ENCODE measurements around the gene RHCE. TPM values are rescaled to one million over a fixed set of nuclear protein-coding genes. Genes with fewer than 3 reads are reported as not detected.

RHCE gene
- total and polyA plus RNA-seq, 2 experiments from 2014 or later = 0.15 to 0.17 TPM

DNA sequence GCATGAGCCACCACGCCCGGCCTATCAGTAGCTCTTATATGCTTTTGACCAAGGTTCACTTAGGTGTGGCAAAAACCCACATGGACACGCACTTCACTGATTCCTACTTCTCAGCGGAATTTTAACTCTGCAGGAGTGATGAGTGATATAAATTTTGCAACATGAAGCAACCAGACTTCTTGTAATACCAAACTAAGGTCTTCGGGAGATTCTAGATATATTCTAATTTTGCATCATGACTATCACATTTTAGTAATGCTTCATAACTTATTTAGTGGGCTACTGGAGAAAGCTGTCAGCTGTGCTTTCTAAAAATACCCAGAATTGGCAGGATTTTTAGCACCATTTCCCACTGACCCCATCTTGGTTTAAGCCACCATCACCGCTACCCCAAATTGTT, 27.8 kb downstream of the RHCE start:
- no peaks in the 10 kb centered on the region for H3K36me3 Mint-ChIP-seq (ENCODE audit: low read depth)
- no peaks in the 10 kb centered on the region for H3K36me3 ChIP-seq (ENCODE audit: insufficient read depth)
- H3K4me2 ChIP-seq = no peak overlapping the region
- no peak overlapping the region for H3K4me3 Mint-ChIP-seq
- no peak for TF ChIP-seq CREB1 (CRISPR knock-in tag; IDR thresholded peaks at IDR 0.05; ENCODE audit: low read depth)
- no peak for TF ChIP-seq EZH2phosphoT487 (IDR thresholded peaks at IDR 0.05; ENCODE audit: unreplicated experiment)
- TF ChIP-seq, protein P1, sequence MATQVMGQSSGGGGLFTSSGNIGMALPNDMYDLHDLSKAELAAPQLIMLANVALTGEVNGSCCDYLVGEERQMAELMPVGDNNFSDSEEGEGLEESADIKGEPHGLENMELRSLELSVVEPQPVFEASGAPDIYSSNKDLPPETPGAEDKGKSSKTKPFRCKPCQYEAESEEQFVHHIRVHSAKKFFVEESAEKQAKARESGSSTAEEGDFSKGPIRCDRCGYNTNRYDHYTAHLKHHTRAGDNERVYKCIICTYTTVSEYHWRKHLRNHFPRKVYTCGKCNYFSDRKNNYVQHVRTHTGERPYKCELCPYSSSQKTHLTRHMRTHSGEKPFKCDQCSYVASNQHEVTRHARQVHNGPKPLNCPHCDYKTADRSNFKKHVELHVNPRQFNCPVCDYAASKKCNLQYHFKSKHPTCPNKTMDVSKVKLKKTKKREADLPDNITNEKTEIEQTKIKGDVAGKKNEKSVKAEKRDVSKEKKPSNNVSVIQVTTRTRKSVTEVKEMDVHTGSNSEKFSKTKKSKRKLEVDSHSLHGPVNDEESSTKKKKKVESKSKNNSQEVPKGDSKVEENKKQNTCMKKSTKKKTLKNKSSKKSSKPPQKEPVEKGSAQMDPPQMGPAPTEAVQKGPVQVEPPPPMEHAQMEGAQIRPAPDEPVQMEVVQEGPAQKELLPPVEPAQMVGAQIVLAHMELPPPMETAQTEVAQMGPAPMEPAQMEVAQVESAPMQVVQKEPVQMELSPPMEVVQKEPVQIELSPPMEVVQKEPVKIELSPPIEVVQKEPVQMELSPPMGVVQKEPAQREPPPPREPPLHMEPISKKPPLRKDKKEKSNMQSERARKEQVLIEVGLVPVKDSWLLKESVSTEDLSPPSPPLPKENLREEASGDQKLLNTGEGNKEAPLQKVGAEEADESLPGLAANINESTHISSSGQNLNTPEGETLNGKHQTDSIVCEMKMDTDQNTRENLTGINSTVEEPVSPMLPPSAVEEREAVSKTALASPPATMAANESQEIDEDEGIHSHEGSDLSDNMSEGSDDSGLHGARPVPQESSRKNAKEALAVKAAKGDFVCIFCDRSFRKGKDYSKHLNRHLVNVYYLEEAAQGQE (IDR thresholded peaks at IDR 0.05; ENCODE audit: unreplicated experiment) = no peak
- TF ChIP-seq STAT1 (IDR thresholded peaks at IDR 0.05; ENCODE audit: unreplicated experiment) = no peak
- no peak for TF ChIP-seq ZNF114 (CRISPR knock-in tag; IDR thresholded peaks at IDR 0.05)
- no peak for TF ChIP-seq EZH2 (IDR thresholded peaks at IDR 0.05; ENCODE audit: low read depth, unreplicated experiment)
- TF ChIP-seq, protein P2, sequence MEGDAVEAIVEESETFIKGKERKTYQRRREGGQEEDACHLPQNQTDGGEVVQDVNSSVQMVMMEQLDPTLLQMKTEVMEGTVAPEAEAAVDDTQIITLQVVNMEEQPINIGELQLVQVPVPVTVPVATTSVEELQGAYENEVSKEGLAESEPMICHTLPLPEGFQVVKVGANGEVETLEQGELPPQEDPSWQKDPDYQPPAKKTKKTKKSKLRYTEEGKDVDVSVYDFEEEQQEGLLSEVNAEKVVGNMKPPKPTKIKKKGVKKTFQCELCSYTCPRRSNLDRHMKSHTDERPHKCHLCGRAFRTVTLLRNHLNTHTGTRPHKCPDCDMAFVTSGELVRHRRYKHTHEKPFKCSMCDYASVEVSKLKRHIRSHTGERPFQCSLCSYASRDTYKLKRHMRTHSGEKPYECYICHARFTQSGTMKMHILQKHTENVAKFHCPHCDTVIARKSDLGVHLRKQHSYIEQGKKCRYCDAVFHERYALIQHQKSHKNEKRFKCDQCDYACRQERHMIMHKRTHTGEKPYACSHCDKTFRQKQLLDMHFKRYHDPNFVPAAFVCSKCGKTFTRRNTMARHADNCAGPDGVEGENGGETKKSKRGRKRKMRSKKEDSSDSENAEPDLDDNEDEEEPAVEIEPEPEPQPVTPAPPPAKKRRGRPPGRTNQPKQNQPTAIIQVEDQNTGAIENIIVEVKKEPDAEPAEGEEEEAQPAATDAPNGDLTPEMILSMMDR (conservative IDR thresholded peaks at IDR 0.05; ENCODE audit: low read depth in 2 of 2) = no peak
- TF ChIP-seq, protein P3, sequence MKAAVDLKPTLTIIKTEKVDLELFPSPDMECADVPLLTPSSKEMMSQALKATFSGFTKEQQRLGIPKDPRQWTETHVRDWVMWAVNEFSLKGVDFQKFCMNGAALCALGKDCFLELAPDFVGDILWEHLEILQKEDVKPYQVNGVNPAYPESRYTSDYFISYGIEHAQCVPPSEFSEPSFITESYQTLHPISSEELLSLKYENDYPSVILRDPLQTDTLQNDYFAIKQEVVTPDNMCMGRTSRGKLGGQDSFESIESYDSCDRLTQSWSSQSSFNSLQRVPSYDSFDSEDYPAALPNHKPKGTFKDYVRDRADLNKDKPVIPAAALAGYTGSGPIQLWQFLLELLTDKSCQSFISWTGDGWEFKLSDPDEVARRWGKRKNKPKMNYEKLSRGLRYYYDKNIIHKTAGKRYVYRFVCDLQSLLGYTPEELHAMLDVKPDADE (IDR thresholded peaks at IDR 0.05) = no peak
- no peak for TF ChIP-seq NANOG (IDR thresholded peaks at IDR 0.05; ENCODE audit: borderline replicate concordance)
- TF ChIP-seq JUNB (IDR thresholded peaks at IDR 0.05; ENCODE audit: unreplicated experiment) = no peak
- TF ChIP-seq, protein P4, sequence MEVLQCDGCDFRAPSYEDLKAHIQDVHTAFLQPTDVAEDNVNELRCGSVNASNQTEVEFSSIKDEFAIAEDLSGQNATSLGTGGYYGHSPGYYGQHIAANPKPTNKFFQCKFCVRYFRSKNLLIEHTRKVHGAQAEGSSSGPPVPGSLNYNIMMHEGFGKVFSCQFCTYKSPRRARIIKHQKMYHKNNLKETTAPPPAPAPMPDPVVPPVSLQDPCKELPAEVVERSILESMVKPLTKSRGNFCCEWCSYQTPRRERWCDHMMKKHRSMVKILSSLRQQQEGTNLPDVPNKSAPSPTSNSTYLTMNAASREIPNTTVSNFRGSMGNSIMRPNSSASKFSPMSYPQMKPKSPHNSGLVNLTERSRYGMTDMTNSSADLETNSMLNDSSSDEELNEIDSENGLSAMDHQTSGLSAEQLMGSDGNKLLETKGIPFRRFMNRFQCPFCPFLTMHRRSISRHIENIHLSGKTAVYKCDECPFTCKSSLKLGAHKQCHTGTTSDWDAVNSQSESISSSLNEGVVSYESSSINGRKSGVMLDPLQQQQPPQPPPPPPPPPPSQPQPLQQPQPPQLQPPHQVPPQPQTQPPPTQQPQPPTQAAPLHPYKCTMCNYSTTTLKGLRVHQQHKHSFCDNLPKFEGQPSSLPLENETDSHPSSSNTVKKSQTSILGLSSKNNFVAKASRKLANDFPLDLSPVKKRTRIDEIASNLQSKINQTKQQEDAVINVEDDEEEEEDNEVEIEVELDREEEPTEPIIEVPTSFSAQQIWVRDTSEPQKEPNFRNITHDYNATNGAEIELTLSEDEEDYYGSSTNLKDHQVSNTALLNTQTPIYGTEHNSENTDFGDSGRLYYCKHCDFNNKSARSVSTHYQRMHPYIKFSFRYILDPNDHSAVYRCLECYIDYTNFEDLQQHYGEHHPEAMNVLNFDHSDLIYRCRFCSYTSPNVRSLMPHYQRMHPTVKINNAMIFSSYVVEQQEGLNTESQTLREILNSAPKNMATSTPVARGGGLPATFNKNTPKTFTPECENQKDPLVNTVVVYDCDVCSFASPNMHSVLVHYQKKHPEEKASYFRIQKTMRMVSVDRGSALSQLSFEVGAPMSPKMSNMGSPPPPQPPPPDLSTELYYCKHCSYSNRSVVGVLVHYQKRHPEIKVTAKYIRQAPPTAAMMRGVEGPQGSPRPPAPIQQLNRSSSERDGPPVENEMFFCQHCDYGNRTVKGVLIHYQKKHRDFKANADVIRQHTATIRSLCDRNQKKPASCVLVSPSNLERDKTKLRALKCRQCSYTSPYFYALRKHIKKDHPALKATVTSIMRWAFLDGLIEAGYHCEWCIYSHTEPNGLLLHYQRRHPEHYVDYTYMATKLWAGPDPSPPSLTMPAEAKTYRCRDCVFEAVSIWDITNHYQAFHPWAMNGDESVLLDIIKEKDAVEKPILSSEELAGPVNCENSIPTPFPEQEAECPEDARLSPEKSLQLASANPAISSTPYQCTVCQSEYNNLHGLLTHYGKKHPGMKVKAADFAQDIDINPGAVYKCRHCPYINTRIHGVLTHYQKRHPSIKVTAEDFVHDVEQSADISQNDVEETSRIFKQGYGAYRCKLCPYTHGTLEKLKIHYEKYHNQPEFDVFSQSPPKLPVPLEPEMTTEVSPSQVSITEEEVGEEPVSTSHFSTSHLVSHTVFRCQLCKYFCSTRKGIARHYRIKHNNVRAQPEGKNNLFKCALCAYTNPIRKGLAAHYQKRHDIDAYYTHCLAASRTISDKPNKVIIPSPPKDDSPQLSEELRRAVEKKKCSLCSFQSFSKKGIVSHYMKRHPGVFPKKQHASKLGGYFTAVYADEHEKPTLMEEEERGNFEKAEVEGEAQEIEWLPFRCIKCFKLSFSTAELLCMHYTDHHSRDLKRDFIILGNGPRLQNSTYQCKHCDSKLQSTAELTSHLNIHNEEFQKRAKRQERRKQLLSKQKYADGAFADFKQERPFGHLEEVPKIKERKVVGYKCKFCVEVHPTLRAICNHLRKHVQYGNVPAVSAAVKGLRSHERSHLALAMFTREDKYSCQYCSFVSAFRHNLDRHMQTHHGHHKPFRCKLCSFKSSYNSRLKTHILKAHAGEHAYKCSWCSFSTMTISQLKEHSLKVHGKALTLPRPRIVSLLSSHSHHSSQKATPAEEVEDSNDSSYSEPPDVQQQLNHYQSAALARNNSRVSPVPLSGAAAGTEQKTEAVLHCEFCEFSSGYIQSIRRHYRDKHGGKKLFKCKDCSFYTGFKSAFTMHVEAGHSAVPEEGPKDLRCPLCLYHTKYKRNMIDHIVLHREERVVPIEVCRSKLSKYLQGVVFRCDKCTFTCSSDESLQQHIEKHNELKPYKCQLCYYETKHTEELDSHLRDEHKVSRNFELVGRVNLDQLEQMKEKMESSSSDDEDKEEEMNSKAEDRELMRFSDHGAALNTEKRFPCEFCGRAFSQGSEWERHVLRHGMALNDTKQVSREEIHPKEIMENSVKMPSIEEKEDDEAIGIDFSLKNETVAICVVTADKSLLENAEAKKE (CRISPR knock-in tag; IDR thresholded peaks at IDR 0.05) = no peak
- TF ChIP-seq ZNF331 (CRISPR knock-in tag; IDR thresholded peaks at IDR 0.05; ENCODE audit: low read depth) = no peak
- no peak for TF ChIP-seq POLR2AphosphoS5 (IDR thresholded peaks at IDR 0.05; ENCODE audit: low read depth)
- no peak overlapping the region for H3K27ac ChIP-seq (ENCODE audit: low read depth)
- H3F3A ChIP-seq (replicated peaks; ENCODE audit: low read depth) = no peaks in the 10 kb centered on the region
- H2AFZ ChIP-seq = no peak overlapping the region
- H3K9me2 ChIP-seq (ENCODE audit: insufficient read depth) = no peaks in the 10 kb centered on the region
- peaks cover 4% of the 10 kb centered on the region; the same call in 2 of the 3 replicates for H3K4me1 Mint-ChIP-seq
- no peaks in the 10 kb centered on the region for H3K4me1 ChIP-seq (ENCODE audit: insufficient read depth)
- no peaks in the 10 kb centered on the region for H3K27me3 ChIP-seq (ENCODE audit: insufficient read depth)
- DNase-seq (ENCODE audit: low spot score) = no peak
- no peak overlapping the region for H3K4me3 ChIP-seq
- no peaks in the 10 kb centered on the region for H4K20me1 ChIP-seq (replicated peaks; ENCODE audit: insufficient read depth)
- no peaks in the 10 kb centered on the region; the same call in 2 of the 3 replicates for H3K9me3 Mint-ChIP-seq
- peaks cover 2% of the 10 kb centered on the region for H3K27me3 Mint-ChIP-seq (ENCODE audit: insufficient read depth, low read depth, poor library complexity)
- no peaks in the 10 kb centered on the region for H3K79me2 ChIP-seq (replicated peaks; ENCODE audit: insufficient read depth)
- no peak for ATAC-seq
- H3K27ac Mint-ChIP-seq = no peak overlapping the region
